Mucosa of descending colon (tissue), 3 donors: ENCODE results near the gene KCNC3. TPM values are rescaled to one million over a fixed set of nuclear protein-coding genes. Genes with fewer than 3 reads are reported as not detected.
"Not testable (repeated sequence)": the region's sequence is repeated elsewhere in the genome, so short reads cannot be mapped to it uniquely, and the experiment has no call there.

ENCODE experiments used
- ATAC-seq: fragments of 200-7000 bp; cut with Tn5 transposase; one replicate; pipeline ENCODE4 v1.9.1; 2020; ENCODE audit warnings: mild to moderate bottlenecking, moderate library complexity
- DNase-seq, 3 donors: peaks; one replicate each; pipeline ENCODE4 v3.0.0-alpha.2; 2020
- H3K36me3 ChIP-seq: fragments of 200-600 bp; one replicate; pipeline ENCODE4 v1.8.0; 2021; ENCODE audit warnings: low read depth, mild to moderate bottlenecking
- H3K4me1 ChIP-seq: fragments of 200-600 bp; one replicate; pipeline ENCODE4 v1.8.0; 2021; ENCODE audit warnings: low read depth, mild to moderate bottlenecking
- H3K4me3 ChIP-seq: fragments of 200-600 bp; one replicate; pipeline ENCODE4 v1.8.0; 2021; ENCODE audit warnings: mild to moderate bottlenecking
- H3K9me3 ChIP-seq: fragments of 200-600 bp; one replicate; pipeline ENCODE4 v1.8.0; 2021; ENCODE audit warnings: mild to moderate bottlenecking
- intact Hi-C, 2 donors: fragments of 100-400 bp; cut with DNase I in 1 of 2; cut with micrococcal nuclease in 1 of 2; formaldehyde crosslinking; loops; one replicate each; pipeline versions ENCODE4 v1.11.0 to v1.11.1; 2022; cut with DNase I, micrococcal nuclease
- total RNA-seq, 3 donors: library from RNA; stranded (reverse); fragmentation: NEBNext Ultra II Directional in 2 of 3; extraction: Animal tissue kit (Norgen Biotek cat#: 25700) in 2 of 3; gene quantifications; one replicate each; pipeline versions ENCODE4 v1.2.1 to v1.2.4, GENCODE V29; 2021 to 2023
- TF ChIP-seq, protein P1 (sequence below): fragments of 200-600 bp; IDR thresholded peaks from one replicate; pipeline ENCODE4 v1.8.0; 2022; ENCODE audit warnings: antibody characterized with exemption, mild to moderate bottlenecking
- donor health status: DM: no; HTN: no; CAD: no; lungs with moderate emphysema.
- donor health status: DM: no; HTN: no; CAD: no.
- donor health status: DM: no; HTN: yes; CAD: no.

KCNC3 gene
- total RNA-seq, 3 donors from 2014 or later, result 0.49 to 1.5 (median 1.1) TPM

GRCh38 chr19:50344661-50345318 is 15.6 kb upstream of the KCNC3 start:
- peaks cover 7% of the 10 kb centered on the region for H3K9me3 ChIP-seq
- H3K4me3 ChIP-seq, result no peak overlapping the region
- H3K36me3 ChIP-seq, result no peaks in the 10 kb centered on the region
- ATAC-seq (peak; percentile 66), DNase-seq (no peak)
- H3K4me1 ChIP-seq, result no peaks in the 10 kb centered on the region
- TF ChIP-seq, protein P1, sequence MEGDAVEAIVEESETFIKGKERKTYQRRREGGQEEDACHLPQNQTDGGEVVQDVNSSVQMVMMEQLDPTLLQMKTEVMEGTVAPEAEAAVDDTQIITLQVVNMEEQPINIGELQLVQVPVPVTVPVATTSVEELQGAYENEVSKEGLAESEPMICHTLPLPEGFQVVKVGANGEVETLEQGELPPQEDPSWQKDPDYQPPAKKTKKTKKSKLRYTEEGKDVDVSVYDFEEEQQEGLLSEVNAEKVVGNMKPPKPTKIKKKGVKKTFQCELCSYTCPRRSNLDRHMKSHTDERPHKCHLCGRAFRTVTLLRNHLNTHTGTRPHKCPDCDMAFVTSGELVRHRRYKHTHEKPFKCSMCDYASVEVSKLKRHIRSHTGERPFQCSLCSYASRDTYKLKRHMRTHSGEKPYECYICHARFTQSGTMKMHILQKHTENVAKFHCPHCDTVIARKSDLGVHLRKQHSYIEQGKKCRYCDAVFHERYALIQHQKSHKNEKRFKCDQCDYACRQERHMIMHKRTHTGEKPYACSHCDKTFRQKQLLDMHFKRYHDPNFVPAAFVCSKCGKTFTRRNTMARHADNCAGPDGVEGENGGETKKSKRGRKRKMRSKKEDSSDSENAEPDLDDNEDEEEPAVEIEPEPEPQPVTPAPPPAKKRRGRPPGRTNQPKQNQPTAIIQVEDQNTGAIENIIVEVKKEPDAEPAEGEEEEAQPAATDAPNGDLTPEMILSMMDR, result no peak
- intact Hi-C loops, result no loop called here

DNA sequence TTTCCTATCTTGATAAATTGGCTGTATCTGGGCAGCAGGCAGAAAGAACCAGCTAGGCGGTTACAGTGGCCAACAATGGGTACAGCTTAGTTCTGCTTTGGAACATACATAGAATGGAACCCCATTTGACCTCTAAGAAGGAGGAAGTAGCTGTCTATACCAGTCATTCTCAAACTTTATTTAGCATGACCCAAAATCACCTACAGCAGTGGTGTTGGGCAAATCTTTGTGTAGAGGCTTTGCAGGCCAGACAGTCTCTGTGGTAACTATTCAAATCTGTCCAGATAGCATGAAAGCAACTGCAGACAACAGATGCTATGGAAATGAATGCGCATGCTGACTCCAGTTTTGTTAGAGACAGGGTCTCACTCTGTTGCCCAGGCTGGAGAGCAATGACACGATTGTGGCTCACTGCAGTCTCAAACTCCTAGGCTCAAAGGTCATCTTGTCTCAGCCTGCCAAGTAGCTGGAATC is 12.0 kb upstream of the KCNC3 start:
- Histone ChIP-seq H3K4me3 (no peak overlapping the region), H3K4me1 (no peaks in the 10 kb centered on the region), H3K9me3 (peaks cover 7% of the 10 kb centered on the region), H3K36me3 (no peaks in the 10 kb centered on the region)
- TF ChIP-seq, protein P1, result no peak
- intact Hi-C loops, result no loop called here
- ATAC-seq (peak; percentile 52), DNase-seq (no peak)

- no peak for DNase-seq
- H3K4me1 ChIP-seq, result no peaks in the 10 kb centered on the region
- H3K9me3 ChIP-seq, result peaks cover 7% of the 10 kb centered on the region
- intact Hi-C loops, result no loop called here
- ATAC-seq, result no peak
- H3K36me3 ChIP-seq, result no peaks in the 10 kb centered on the region
- no peak overlapping the region for H3K4me3 ChIP-seq
- TF ChIP-seq, protein P1, result no peak
These were observed 11.2 kb upstream of the KCNC3 start for GRCh38 chr19:50340331-50340730.

- H3K9me3 ChIP-seq, ATAC-seq, H3K4me1 ChIP-seq, DNase-seq, H3K36me3 ChIP-seq, intact Hi-C loops, H3K4me3 ChIP-seq: not testable (repeated sequence)
These were observed 7.9 kb upstream of the KCNC3 start for GRCh38 chr19:50337031-50337430.

GRCh38 chr19:50334741-50335421 is 5.7 kb upstream of the KCNC3 start:
- TF ChIP-seq, protein P1, result no peak
- H3K9me3 ChIP-seq, result no peaks in the 10 kb centered on the region
- no peaks in the 10 kb centered on the region for H3K36me3 ChIP-seq
- DNase-seq, result peak in 2 of 3 donors; percentile 27 to 51
- intact Hi-C loops, result no loop called here
- no peak for ATAC-seq
- peaks cover 10% of the 10 kb centered on the region for H3K4me1 ChIP-seq
- H3K4me3 ChIP-seq, result no peak overlapping the region
